NCI-H748 treated with DMSO at 0.1 percent for 48 hours (cell line): Measurements from ENCODE around the gene NRXN3.

Experiments
- DNase-seq: peaks from one replicate; lab custom pipeline; 2025; lab: John Stamatoyannopoulos, UW

Gene NRXN3

DNA sequence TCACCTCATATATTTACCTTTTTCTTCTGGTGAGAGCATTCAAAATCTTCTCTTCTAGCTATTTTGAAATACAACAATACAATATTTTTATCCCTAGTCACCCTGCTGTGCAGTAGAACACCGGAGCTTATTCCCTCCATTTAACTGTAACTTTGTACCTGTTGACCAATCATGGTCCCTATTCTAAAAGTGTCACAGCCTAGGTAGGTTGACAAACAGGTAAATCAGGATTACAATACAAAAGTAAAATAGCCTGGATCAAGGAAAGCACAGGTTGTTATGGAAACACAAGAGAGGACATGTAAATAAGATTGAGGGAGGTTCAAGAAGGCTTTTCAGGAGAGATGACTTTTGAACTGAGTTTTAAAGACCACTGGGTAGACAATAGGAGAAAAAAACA lies 1370.2 kb downstream of the NRXN3 start:
- DNase-seq: no peak

DNA sequence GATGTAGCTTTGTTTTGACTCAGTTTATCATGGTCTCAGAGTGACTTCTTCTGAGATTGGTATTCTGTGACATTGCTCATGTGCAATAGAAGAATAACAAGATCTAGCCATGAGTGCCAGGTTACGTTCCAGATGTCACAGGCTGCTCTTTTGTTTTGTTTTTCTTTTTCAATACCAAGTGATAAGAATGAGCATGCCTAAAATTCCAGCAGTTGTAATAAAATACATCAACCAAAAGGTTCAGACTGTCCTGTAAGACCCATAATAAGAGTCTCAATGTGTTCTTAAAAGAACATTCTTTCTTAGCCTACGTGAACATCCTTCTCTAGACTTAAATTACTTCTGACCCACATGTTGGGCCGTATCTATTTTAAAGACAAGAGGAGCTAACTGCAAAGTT lies 1371.9 kb downstream of the NRXN3 start:
- no peak for DNase-seq

DNA sequence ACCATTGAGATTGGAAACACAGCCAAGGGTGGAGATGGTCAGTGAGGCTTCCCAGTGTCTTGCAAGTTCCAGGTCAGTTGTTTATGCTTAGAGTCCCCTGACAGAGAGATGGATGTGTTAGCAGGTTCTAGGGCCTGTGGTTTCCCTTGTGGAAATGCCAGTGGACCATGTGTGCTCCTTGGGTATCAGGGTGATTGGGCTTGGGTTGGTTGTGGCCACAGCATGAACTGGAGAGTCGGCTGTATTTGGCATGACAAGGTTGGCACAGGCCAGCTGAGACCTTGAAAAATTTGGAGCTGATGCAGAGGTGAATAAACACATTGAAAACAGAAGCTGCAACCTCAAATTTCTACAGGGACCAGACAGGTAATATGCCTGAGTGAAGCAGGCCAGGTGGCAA lies 1373.2 kb downstream of the NRXN3 start:
- DNase-seq: no peak

DNA sequence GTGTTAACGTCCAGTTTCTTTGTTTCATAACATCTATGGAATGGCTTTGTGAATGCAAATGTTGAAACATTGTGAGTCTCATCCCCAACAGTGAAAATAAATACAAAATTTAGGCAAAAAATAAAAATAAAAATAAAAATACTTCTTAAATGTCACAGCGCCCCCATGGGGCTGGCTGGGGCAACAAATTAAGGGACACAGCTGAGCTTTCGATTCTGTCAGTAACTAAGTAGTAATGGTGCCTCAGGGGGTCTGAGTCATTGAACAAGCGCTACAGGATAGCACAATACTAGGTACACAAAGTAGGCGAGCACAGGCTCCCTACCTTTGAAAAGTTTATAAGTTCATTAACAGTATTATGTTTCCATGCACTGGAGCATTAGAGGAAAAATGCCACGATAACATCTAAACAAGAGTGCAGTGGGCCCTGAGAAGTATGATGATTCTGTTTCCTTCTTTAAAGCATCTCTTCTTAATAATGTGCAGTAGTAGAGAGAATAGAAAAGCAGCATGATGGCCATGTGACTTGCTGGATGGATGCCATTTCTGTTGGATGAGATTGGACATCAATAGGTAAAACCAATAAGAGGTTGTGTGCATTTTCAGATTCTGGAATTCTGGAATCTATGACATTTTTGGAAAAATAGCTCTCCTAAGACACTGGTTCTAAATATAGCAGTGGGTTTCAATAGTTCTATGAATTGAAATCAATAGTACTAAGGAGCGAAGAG lies 1374.0 kb downstream of the NRXN3 start:
- DNase-seq: no peak

DNA sequence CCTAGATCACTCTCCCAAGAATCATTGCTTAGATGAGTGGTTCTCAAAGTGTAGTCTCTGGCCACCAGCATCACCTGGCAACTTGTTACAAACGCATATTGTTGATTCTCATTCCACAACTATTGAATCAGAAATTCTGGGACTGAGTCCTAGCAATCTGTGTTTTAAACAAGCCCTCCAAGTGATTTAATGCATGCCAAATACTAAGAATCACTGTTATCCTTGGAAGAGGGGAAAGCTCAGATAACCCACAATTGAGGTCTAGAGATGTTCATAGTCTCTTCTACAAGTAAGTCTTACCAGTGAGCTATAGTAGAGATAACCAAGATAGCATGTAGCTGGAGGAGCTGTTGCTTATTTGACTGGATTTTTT lies 1374.5 kb downstream of the NRXN3 start:
- no peak for DNase-seq

DNA sequence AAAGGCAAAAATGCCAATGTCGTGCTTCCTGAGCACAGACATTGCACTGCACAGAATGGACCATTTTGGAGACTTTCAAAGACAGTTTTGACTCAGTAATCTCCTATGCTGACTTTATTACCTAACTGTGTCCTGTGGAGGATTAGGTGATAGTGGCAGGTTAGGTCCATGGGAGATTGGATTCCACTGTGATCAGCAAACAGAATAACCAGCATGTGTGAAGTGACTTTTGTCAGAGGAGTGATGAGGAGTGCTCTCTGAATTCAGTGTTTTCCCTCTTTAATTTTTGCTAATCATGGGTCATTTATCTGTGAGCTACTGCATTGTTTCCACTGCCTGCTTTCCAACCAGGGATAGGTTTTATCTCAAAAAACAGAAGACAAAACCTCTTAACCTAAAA lies 1378.7 kb downstream of the NRXN3 start:
- no peak for DNase-seq

DNA sequence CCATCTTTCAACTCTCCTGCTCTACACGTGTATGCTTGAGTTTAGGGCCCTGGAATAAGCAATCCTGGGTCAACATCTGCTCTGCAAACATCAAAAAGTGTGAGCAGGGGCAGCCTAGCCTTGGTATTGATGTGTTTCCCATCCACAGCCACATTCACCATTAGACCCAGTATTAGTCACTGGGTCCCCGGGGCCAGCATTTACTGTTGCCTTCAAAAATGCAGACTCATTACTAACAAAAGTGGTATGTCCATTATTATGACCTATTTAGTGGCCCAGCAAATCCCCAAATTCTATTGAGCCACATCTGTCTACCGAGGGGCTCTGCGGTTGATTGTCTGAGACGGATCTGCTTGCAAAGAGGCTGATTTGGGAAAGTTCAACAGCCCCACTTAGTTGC lies 1379.3 kb downstream of the NRXN3 start:
- DNase-seq: no peak

DNA sequence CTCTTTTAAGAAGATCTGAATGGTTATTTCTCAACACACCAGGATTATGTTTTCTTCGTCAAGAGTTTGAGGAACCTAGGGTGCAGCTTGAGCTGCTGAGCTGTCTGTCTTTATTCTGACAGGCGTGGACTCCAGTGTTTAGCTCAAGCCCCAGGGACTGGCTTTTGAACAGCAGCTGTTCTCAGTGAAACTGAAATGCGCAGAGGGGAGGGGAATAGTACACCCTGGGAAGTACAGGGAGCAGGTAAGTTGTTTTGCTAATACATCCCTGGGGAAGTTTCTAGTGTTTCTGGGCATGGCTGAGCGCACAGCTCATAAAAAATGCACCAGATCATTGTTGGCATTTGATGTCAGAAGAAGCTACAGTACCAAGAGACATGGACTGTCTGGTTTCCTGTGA lies 1381.3 kb downstream of the NRXN3 start:
- DNase-seq: no peak

DNA sequence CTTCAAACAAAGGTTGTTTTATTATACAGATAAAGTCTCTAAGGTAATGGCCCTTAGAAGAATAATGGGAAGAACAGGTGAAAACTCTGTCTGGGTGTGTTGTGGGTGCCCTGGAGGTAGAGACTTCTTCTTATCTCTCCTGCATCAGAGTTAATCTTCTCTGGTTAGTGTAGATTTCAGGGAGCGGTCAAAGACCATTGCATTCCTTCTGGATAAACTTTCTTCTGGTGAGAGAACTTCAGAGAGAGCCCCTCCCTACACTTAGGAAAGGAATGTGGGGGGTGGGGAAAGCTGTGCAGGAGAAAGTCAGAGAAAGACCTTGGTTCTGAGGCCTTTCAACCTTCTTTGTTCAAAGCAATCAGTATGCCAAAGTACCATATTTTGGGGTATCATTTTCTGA lies 1382.6 kb downstream of the NRXN3 start:
- DNase-seq: no peak

DNA sequence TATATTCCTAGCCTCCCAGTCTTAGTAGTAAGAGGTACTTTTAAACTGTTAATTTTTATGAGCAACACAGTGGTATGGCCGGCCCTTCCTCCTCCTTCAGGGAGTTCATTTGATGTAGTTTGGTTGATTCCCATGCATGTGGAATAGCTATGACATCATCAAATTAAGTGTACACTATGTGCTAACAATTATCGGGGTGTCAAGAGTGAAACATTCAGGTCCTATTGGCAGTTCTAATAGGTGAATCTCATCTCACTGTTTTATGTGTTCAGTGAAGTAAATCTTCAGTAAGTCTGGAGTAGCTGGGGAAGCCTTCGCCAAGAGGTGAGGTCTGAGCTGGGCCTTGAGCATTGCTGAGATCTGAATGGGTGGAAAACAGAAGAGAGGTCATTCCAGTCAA lies 1384.6 kb downstream of the NRXN3 start:
- DNase-seq: no peak

DNA sequence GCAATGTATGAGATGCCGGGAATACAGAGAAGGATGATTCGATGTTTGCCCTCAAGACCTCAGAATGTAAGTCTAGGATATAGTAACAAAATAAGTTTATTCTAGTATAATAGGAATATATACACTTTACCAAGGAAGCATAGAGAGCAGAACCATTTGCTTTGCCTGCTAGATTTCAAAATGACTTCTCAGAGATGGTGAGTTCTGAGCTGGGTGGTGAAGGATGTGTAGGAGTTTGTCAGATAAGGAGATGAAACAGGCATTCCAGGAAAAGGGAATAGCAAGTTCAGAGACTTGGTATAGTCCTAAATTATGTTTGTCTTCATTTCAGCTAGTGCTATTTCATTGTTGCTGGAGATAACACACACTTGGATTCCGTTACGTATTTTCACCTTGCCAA lies 1385.3 kb downstream of the NRXN3 start:
- DNase-seq: no peak

DNA sequence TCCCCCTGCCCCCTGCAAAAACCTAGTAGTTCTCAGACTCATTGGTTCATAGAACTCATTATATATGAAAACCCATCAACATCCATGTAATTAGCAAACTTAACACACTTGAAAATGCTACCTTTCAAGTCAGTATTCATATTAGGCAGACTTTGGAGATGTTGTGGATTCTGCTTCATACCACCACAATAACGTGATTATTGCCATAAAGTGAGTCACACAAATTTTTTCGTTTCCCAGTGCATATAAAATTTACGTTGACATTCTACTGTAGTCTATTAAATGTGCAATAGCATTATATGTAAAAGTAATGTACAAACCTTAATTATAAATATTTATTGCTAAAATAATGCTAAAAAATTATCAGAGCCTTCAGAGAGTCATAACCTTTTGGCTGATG lies 1387.1 kb downstream of the NRXN3 start:
- DNase-seq: no peak

DNA sequence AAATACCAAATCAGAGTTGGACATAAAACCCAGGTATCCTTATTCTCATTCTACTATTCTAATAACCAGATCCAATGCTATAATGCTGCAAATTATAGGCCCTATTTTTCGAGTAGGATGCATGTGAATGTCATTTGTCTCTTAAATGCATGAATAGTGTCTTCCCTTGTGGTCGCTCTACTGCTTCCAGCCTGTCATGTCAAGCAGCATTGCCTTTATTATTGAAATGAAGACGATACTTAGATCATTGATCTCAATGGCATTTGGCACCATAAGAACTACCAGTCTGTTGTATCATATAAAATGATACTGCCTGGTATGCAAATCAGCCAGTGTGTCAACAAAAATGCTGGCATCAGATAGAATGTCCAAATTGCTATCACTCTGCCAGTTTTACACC lies 1392.0 kb downstream of the NRXN3 start:
- no peak for DNase-seq

DNA sequence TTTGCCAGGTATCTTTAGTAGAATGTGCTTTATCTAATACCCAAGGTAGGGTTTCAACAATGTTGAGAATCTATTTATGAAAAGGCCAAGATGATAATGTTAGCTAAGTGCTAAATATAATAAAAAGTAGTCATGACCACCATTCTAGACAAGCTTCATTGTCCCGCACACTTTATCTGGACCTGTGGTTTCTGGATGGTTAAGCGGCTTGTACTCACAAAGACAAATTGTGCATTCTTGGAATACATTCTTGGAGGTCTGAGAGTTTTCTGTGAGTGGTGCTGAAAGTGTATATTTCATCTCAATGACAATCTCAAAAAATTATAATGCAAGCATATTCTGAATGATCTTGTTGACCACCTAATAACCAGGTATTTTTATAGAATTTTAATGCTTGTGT lies 1394.2 kb downstream of the NRXN3 start:
- DNase-seq: no peak

DNA sequence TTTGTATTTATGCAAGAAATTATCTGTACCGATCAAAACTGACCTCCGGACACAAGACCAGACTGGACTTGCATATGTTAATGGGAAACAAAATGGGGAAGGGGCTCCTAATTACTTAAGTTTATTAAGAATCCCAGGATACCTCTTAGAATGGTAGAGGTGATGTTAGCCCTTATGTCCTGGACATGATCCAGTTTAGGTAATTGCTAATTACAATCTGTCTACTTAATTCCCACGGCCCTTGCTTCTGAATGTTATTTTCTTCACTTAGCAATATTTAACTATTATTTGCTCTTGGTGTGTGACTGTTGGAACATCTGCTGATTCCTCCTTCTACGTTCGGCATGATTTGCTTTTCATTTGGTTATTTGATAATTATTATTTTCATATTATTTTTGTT lies 1397.1 kb downstream of the NRXN3 start:
- no peak for DNase-seq

DNA sequence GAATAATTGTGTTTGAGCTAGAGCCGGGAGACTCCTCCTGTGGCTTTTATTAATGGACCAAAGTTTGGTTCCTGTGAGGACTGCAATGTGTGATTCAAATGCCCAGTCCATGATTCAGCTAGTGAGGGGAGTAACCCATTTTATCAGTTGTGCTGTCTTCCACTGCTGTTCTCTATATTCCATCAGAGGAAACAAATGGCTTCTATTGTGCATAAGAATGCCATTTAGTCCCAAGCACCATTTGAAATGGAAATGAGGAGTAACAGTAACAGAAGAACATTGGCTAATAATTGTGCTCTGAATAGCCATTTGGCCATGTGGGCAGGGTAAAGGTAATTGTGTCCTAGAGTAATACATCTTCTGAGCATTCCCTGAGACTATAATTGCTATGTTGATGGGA lies 1398.4 kb downstream of the NRXN3 start:
- DNase-seq: no peak

DNA sequence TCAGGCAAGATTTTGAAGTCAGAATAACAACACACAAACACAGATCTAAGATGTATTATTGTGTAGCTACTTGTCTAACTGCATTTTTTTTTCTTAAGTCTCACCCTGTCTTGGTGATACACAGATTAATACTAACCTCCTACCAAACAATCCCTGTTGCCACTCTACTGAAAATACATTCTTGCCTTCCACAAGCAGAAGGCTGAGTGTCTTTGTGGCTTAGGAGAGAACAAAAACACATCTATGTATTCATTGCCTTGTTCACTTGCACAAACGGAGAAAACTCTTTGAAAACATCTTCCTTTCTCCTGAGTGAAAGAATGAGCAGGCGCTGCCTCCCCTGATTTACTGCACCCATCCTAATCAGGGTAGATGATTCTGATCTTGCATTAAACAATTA lies 1398.9 kb downstream of the NRXN3 start:
- DNase-seq: no peak

DNA sequence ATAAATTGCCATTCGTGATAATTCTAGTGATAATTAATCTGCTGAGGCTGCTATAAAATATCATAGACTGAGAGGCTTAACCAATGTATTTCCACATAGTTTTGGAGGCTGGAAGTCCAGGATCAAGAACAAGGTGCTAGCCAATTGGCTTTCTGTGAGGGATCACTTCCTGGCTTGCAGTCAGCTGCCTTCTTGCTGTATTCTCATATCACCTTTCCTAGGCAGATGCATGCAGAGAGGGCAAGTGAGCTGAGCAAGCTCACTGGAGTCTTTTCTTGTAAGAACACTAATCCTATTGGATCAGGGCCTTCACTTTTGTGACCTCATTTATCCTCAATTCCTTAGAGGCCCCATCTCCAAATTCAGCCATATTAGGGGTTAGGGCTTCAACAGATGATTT lies 1400.5 kb downstream of the NRXN3 start:
- DNase-seq: no peak

DNA sequence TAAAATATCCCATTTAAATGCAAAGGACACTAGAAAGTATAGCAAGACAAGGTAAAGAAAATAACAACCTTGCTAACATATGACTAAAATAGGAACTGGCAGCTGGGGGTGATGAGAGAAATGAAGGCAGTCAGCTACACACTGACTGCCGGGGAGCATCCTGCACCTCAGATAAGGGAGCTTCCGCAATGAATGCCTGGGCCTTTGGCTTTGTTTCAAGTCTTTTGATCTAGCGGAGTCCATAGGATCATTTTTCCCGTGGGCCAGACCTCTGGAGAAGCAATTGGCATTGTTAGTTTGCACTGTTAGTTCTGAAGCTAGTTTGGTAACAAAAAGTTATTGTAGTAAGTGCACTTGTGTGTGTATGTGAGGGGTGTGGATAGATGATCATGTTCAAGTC lies 1401.2 kb downstream of the NRXN3 start:
- DNase-seq: no peak

DNA sequence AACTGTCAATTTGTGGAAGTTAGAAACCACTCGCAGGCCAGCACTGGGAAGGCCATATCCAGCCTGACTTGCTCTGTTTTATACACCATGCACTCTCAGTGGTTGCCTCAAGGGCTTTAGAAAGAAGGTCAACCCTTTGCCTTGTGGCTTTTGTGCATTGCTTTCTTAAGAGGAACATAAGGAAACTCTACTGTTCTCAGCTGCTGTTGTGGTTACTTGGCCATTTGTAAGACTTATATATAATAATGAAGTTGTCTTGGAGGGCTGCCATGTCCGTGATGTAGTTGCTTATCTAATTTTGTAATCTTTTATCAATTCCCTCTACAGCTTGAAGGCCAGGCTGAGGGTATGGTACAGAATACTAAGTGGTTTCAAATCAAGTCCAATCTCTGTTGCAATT lies 1403.3 kb downstream of the NRXN3 start:
- DNase-seq: no peak

DNA sequence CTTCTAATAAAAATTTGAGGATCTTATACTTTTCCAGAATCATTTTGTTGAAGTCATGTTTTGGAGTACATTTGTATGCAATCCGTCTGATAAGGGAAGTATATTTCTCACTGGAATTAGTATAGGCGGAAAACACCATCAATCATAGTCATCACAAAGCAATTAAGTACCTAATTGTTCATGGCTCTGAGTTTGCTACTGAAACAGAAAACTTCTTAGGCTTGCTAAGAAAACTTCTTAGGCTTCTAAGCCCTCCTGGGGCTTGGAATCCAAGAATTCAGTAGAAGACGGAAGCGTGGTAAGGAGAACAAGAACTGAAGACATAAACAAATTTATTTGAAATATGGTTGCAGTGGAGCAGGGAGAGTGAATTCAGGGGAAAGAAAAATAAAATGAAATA lies 1404.9 kb downstream of the NRXN3 start:
- DNase-seq: no peak

DNA sequence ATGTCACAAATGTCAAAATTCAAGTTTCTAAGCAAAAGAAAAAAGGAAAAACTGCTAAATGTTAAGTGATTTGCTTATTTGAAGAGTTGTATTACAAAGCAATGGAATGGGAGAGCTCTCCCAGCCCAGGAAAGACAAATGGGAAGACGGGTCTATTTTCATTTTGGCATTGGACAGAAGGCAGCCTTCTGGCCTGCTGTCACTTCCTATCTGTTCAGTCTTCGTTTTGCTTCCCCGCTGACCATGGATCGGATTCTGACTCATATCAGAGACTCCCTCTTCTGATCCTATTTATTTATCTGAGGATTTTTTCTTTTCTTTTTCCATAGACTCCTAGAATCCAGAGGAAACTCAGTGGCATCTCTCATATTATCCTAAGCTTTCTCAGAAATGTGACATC lies 1406.3 kb downstream of the NRXN3 start:
- DNase-seq: no peak

DNA sequence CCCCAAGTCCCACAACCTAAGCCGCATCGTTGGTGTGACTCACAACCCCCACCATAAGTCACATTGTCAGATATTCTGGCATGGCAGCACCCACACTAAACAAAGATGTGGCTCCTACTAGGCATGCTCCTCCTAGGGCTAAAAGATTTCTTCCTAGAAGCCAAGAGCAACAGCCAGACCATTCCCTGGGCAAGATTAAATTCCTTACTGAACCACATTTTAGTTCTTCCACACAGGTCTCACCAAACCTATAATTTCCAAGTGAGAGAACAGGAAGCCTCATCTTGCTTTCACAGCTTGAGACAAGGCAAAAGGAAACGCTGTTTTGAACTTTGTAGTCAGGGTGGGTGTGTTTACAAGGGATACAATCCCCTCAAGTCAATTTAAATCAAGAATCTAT lies 1408.3 kb downstream of the NRXN3 start:
- no peak for DNase-seq

DNA sequence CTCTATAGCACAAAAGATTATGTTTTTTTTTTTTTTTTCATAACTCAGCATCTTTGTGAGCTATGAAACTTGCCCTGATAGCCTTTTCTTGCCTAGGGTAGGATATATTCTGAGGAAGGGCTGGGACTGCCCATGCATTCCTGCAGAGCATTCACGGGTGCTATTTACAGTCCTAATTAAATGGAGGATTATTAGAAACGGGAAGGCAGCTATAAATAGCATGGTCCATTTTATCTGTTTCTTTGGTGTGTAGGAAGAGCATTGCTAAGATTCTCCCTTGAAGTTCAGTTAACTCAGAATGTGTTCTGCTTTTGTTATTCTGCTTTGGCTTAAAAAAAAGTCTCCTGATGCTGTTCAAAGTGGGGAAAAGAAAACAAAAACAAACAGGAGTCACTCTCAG lies 1410.2 kb downstream of the NRXN3 start:
- no peak for DNase-seq

DNA sequence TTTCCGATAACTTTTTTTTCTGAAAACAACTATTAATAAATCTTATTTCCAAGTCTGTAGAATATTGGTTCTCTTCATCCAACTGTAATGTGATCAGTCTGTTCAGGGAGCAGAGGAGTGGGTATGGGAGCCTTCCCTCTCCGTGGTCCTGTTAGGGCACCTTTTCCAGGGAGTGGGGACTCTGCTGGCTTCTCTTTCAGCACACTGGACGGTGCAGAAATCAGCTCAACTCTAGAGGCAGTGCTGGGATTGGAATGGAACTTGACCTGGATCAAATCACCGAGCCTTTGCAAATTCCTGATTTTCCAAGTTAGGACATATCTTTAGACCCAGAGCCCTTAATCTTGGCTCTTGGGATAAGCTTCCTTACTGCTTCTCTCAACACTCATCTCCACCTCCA lies 1410.7 kb downstream of the NRXN3 start:
- no peak for DNase-seq
